HG03196 (cell line): ENCODE data around the gene SECISBP2L.

Experiments
- ATAC-seq: cut with Tn5 transposase; IDR thresholded peaks from one replicate; pipeline ENCODE4 v1.9.1; 2021; ENCODE audit not compliant: unreplicated experiment

Gene SECISBP2L

GRCh38 chr15:49059491-49059890 lies 13.2 kb upstream of the SECISBP2L start:
- ATAC-seq, result no peak

GRCh38 chr15:49058559-49058958 lies 12.3 kb upstream of the SECISBP2L start:
- ATAC-seq, result no peak

GRCh38 chr15:49055630-49056029 lies 9.4 kb upstream of the SECISBP2L start:
- ATAC-seq, result no peak

- no peak for ATAC-seq
These were observed 6.4 kb upstream of the SECISBP2L start for GRCh38 chr15:49052662-49053061.

- ATAC-seq, result no peak
These were observed 1.2 kb upstream of the SECISBP2L start for GRCh38 chr15:49047456-49047855.

- peak; percentile 43 for ATAC-seq
These were observed 461 bp downstream of the SECISBP2L start for GRCh38 chr15:49045751-49046219.

GRCh38 chr15:49044766-49045606 lies 1.3 kb downstream of the SECISBP2L start:
- ATAC-seq, result no peak

- no peak for ATAC-seq
These were observed 2.2 kb downstream of the SECISBP2L start for GRCh38 chr15:49044002-49044401.

GRCh38 chr15:49042165-49042564 lies 4.1 kb downstream of the SECISBP2L start:
- ATAC-seq, result no peak

GRCh38 chr15:49041426-49041825 lies 4.8 kb downstream of the SECISBP2L start:
- no peak for ATAC-seq

GRCh38 chr15:49040151-49040550 lies 6.1 kb downstream of the SECISBP2L start:
- ATAC-seq, result no peak

- no peak for ATAC-seq
These were observed 7.9 kb downstream of the SECISBP2L start for GRCh38 chr15:49038382-49038781.

- no peak for ATAC-seq
These were observed 8.7 kb downstream of the SECISBP2L start for GRCh38 chr15:49037546-49037940.

- no peak for ATAC-seq
These were observed 9.3 kb downstream of the SECISBP2L start for GRCh38 chr15:49036650-49037545.

GRCh38 chr15:49035825-49036224 lies 10.4 kb downstream of the SECISBP2L start:
- ATAC-seq, result no peak

- ATAC-seq, result no peak
These were observed 13.6 kb downstream of the SECISBP2L start for GRCh38 chr15:49032601-49033145.

- no peak for ATAC-seq
These were observed 14.4 kb downstream of the SECISBP2L start for GRCh38 chr15:49031804-49032203.

- no peak for ATAC-seq
These were observed 19.5 kb downstream of the SECISBP2L start for GRCh38 chr15:49026700-49027099.

GRCh38 chr15:49024840-49025239 lies 21.4 kb downstream of the SECISBP2L start:
- peak; percentile 50 for ATAC-seq

- ATAC-seq, result peak; percentile 62
These were observed 22.9 kb downstream of the SECISBP2L start for GRCh38 chr15:49023354-49023753.

- no peak for ATAC-seq
These were observed 30.4 kb downstream of the SECISBP2L start for GRCh38 chr15:49015896-49016295.
